Liver (tissue), 9 donors: Measurements from ENCODE around the gene ARSK. TPM values are rescaled to one million over a fixed set of nuclear protein-coding genes. Genes with fewer than 3 reads are reported as not detected.

Source experiments
- DNase-seq: peaks from one replicate; pipeline ENCODE4 v3.0.0-alpha.2; 2017; ENCODE audit warnings: low spot score
- H3K27ac ChIP-seq, 2 donors: one replicate each; pipeline ENCODE4 v1.7.0; 2013; ENCODE audit warnings: inconsistent platforms in 2 of 2, low read length in 2 of 2, control low read depth in 1 of 2, low read depth in 1 of 2, mild to moderate bottlenecking in 1 of 2
- H3K27me3 ChIP-seq, 4 donors: one replicate each; pipeline versions ENCODE4 v1.6.1 to v1.7.0; 2013; ENCODE audit warnings: low read length in 3 of 4, inconsistent platforms in 1 of 4, mild to moderate bottlenecking in 1 of 4, moderate library complexity in 1 of 4; ENCODE audit not compliant: control insufficient read depth in 4 of 4, insufficient read depth in 4 of 4
- H3K36me3 ChIP-seq, 4 donors: one replicate each; pipeline versions ENCODE4 v1.6.1 to v1.7.0; 2013; ENCODE audit warnings: low read length in 3 of 4, mild to moderate bottlenecking in 3 of 4, low read depth in 1 of 4, moderate library complexity in 1 of 4; ENCODE audit not compliant: control insufficient read depth in 4 of 4, insufficient read depth in 3 of 4
- H3K4me1 ChIP-seq, 4 donors: one replicate each; pipeline versions ENCODE4 v1.6.1 to v1.7.0; 2013; ENCODE audit warnings: low read length in 3 of 4, mild to moderate bottlenecking in 3 of 4, moderate library complexity in 1 of 4; ENCODE audit not compliant: control insufficient read depth in 4 of 4, insufficient read depth in 4 of 4
- H3K4me3 ChIP-seq, 3 donors: one replicate each; pipeline versions ENCODE4 v1.6.1 to v1.7.0; 2013; ENCODE audit warnings: low read length in 3 of 3, control low read depth in 1 of 3, low read depth in 1 of 3, mild to moderate bottlenecking in 1 of 3
- H3K9ac ChIP-seq, 2 donors: one replicate each; pipeline ENCODE4 v1.7.0; 2013; ENCODE audit warnings: low read length in 2 of 2, mild to moderate bottlenecking in 2 of 2, moderate library complexity in 2 of 2, control low read depth in 1 of 2, low read depth in 1 of 2
- H3K9me3 ChIP-seq, 4 donors: one replicate each; pipeline versions ENCODE4 v1.6.1 to v1.7.0; 2013; ENCODE audit warnings: low read length in 3 of 4; ENCODE audit not compliant: control insufficient read depth in 4 of 4
- ATF3 ChIP-seq: IDR thresholded peaks from 2 replicates; pipeline ENCODE4 v1.6.1; 2016; ENCODE audit warnings: antibody characterized with exemption
- EGR1 ChIP-seq, 2 donors: IDR thresholded peaks; 2 replicates each; pipeline ENCODE4 v1.6.1; 2016 to 2018; ENCODE audit warnings: antibody characterized with exemption in 2 of 2, low read depth in 2 of 2
- FOXA1 ChIP-seq: IDR thresholded peaks from 2 replicates; pipeline ENCODE4 v1.6.1; 2016; ENCODE audit warnings: antibody characterized with exemption
- FOXA2 ChIP-seq: IDR thresholded peaks from 2 replicates; pipeline ENCODE4 v1.6.1; 2016; ENCODE audit warnings: antibody characterized with exemption
- GABPA ChIP-seq, 2 donors: IDR thresholded peaks in 1 of 2; conservative IDR thresholded peaks in 1 of 2; 2 replicates each; pipeline ENCODE4 v1.6.1; 2016; ENCODE audit warnings: antibody characterized with exemption in 2 of 2, mild to moderate bottlenecking in 1 of 2, moderate library complexity in 1 of 2
- HNF4G ChIP-seq: IDR thresholded peaks from 2 replicates; pipeline ENCODE4 v1.6.1; 2016; ENCODE audit warnings: antibody characterized with exemption
- JUND ChIP-seq, 2 donors: IDR thresholded peaks; 2 replicates each; pipeline ENCODE4 v1.6.1; 2016; ENCODE audit warnings: antibody characterized with exemption in 2 of 2
- RAD21 ChIP-seq, 2 donors: IDR thresholded peaks; 2 replicates each; pipeline ENCODE4 v1.6.1; 2016; ENCODE audit warnings: antibody characterized with exemption in 2 of 2, mild to moderate bottlenecking in 2 of 2
- REST ChIP-seq: IDR thresholded peaks from 2 replicates; pipeline ENCODE4 v1.6.1; 2016; ENCODE audit warnings: antibody characterized with exemption, mild to moderate bottlenecking
- RXRA ChIP-seq, 2 donors: IDR thresholded peaks; 2 replicates each; pipeline ENCODE4 v1.6.1; 2017 to 2018; ENCODE audit warnings: antibody characterized with exemption in 2 of 2, mild to moderate bottlenecking in 1 of 2
- SP1 ChIP-seq: IDR thresholded peaks from 2 replicates; pipeline ENCODE4 v1.6.1; 2018; ENCODE audit warnings: antibody characterized with exemption, mild to moderate bottlenecking
- TAF1 ChIP-seq: conservative IDR thresholded peaks from 2 replicates; pipeline ENCODE4 v1.6.1; 2016; ENCODE audit warnings: antibody characterized with exemption, mild to moderate bottlenecking
- YY1 ChIP-seq: IDR thresholded peaks from 2 replicates; pipeline ENCODE4 v1.6.1; 2016; ENCODE audit warnings: antibody characterized with exemption, mild to moderate bottlenecking
- ZBTB33 ChIP-seq: IDR thresholded peaks from 2 replicates; pipeline ENCODE4 v1.6.1; 2016; ENCODE audit warnings: antibody characterized with exemption
- WGBS: extraction: QIAGEN DNeasy Blood & Tissue Kit; methylation state at CpG from one replicate; pipeline ENCODE4 v1.1.7; 2013; 5-methylcytosine and 5-hydroxymethylcytosine counted together
- polyA plus RNA-seq, 2 donors: library from polyadenylated mRNA; stranded (reverse) in 1 of 2; unstranded in 1 of 2; fragments of 200-250 nt in 1 of 2; fragments of >200 nt in 1 of 2; fragmentation: Nextera tagmentation in 1 of 2; extraction: Ambion mirVana in 1 of 2; gene quantifications; one replicate each; pipeline versions ENCODE4 v1.2.1 to v1.2.3, GENCODE V29; 2013 to 2015
- total RNA-seq, 2 donors: library from RNA; depleted of rRNA; stranded (reverse); fragments of >200 nt; gene quantifications; one replicate each; pipeline ENCODE4 v1.2.3, GENCODE V29; 2014
- TF ChIP-seq, protein P1 (sequence below): fragments of 150-350 bp; IDR thresholded peaks from 2 replicates; pipeline ENCODE4 v1.5.1; 2017; ENCODE audit warnings: improper control_type of control experiment, low read depth, low read length; ENCODE audit not compliant: missing input control
- TF ChIP-seq, protein P2 (sequence below): IDR thresholded peaks from 2 replicates; pipeline ENCODE4 v1.6.1; 2016; ENCODE audit warnings: antibody characterized with exemption
- donor health status: healthy.
- donor health status: healthy.
- donor health status: healthy.
- donor health status: healthy.
- donor health status: healthy.

The ARSK gene
- total and polyA plus RNA-seq, 4 donors = 2.4 to 6.8 (median 3.3) TPM

GRCh38 chr5:95557841-95558240 lies 2.9 kb downstream of the ARSK start:
- H3K4me3 ChIP-seq = no peak overlapping the region
- H3K9ac ChIP-seq = no peak overlapping the region
- no peaks in the 10 kb centered on the region for H3K27me3 ChIP-seq
- TF ChIP-seq SP1 (no peak), EGR1 (IDR thresholded peaks at IDR 0.05; ENCODE audit: low read depth in 2 of 2) (no peak), ZBTB33 (no peak), JUND (IDR thresholded peaks at IDR 0.05) (no peak), REST (no peak), GABPA (IDR thresholded peaks at IDR 0.05 in 1 of 2, conservative IDR thresholded peaks at IDR 0.05 in 1 of 2) (no peak), YY1 (no peak), ATF3 (no peak), HNF4G (no peak), RAD21 (IDR thresholded peaks at IDR 0.05) (no peak), RXRA (IDR thresholded peaks at IDR 0.05) (no peak), FOXA1 (no peak)
- TF ChIP-seq, protein P1, sequence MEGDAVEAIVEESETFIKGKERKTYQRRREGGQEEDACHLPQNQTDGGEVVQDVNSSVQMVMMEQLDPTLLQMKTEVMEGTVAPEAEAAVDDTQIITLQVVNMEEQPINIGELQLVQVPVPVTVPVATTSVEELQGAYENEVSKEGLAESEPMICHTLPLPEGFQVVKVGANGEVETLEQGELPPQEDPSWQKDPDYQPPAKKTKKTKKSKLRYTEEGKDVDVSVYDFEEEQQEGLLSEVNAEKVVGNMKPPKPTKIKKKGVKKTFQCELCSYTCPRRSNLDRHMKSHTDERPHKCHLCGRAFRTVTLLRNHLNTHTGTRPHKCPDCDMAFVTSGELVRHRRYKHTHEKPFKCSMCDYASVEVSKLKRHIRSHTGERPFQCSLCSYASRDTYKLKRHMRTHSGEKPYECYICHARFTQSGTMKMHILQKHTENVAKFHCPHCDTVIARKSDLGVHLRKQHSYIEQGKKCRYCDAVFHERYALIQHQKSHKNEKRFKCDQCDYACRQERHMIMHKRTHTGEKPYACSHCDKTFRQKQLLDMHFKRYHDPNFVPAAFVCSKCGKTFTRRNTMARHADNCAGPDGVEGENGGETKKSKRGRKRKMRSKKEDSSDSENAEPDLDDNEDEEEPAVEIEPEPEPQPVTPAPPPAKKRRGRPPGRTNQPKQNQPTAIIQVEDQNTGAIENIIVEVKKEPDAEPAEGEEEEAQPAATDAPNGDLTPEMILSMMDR = no peak
- H3K9me3 ChIP-seq = no peaks in the 10 kb centered on the region
- H3K4me1 ChIP-seq = peaks cover 3 to 20% (median 14%) of the 10 kb centered on the region in 4 donors
- no peak for DNase-seq
- H3K36me3 ChIP-seq = no peaks in the 10 kb centered on the region
- no peak overlapping the region for H3K27ac ChIP-seq
- 92% methylated on average over 2 of the region's 2 CpGs for WGBS

DNA sequence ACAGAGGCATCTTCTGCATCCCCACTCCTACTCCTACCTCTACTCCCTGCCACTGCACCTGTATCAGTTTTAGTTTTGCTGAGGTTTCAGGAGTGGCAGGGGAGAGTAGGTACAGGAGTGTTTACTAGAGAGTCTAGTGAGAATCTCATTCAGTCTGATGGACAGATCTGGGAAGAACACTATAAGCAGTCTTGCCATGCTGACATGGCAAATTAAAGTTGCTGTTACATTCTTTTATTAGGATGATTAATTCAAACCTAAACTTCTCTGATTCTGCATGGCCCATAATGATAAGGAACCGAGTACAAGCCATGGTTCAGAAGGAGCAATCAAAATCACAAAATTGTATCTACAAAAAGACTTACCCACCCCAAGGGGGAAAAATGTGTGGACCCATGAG lies 7.4 kb downstream of the ARSK start:
- DNase-seq = no peak
- H3K27ac ChIP-seq = no peak overlapping the region
- 94% methylated on average over 1 of the region's 1 CpG for WGBS
- TF ChIP-seq ATF3 = no peak
- TF ChIP-seq TAF1 = no peak
- no peak for TF ChIP-seq RXRA (IDR thresholded peaks at IDR 0.05)
- TF ChIP-seq REST = no peak
- TF ChIP-seq YY1 = no peak
- no peak for TF ChIP-seq SP1
- TF ChIP-seq RAD21 (IDR thresholded peaks at IDR 0.05) = no peak
- TF ChIP-seq, protein P2, sequence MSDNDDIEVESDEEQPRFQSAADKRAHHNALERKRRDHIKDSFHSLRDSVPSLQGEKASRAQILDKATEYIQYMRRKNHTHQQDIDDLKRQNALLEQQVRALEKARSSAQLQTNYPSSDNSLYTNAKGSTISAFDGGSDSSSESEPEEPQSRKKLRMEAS = no peak
- no peak for TF ChIP-seq HNF4G
- no peak for TF ChIP-seq ZBTB33
- no peak for TF ChIP-seq FOXA2
- TF ChIP-seq EGR1 (IDR thresholded peaks at IDR 0.05; ENCODE audit: low read depth in 2 of 2) = no peak
- no peak for TF ChIP-seq GABPA (IDR thresholded peaks at IDR 0.05 in 1 of 2, conservative IDR thresholded peaks at IDR 0.05 in 1 of 2)
- no peak for TF ChIP-seq JUND (IDR thresholded peaks at IDR 0.05)

More for the DNA sequence above, 7.4 kb downstream of the ARSK start:
- H3K36me3 ChIP-seq = peaks cover 0 to 2% (median under 1%) of the 10 kb centered on the region in 4 donors
- H3K27me3 ChIP-seq = no peaks in the 10 kb centered on the region
- no peaks in the 10 kb centered on the region for H3K4me1 ChIP-seq
- no peak overlapping the region for H3K9ac ChIP-seq
- no peaks in the 10 kb centered on the region for H3K9me3 ChIP-seq
- H3K4me3 ChIP-seq = no peak overlapping the region
